NCI-H2227 (cell line): ENCODE data around the gene ABHD16B.

Experiments
- DNase-seq: peaks from one replicate; lab custom pipeline; 2025; ENCODE audit not compliant: unreplicated experiment; lab: John Stamatoyannopoulos, UW

ABHD16B gene

GRCh38 chr20:63861365-63861934 is at the start of gene ABHD16B:
Gene ABHD16B, plus strand, starts transcription at chr20:63861498. Its CDS starts 43 bp downstream, at chr20:63861541.
- DNase-seq = no peak

- no peak for DNase-seq
Measured at GRCh38 chr20:63814891-63815614, 46.2 kb upstream of the ABHD16B start.

GRCh38 chr20:63815615-63816253 is 45.6 kb upstream of the ABHD16B start:
- DNase-seq = no peak

- DNase-seq = no peak
Measured at GRCh38 chr20:63819224-63819921, 41.9 kb upstream of the ABHD16B start.

- no peak for DNase-seq
Measured at GRCh38 chr20:63821811-63822210, 39.5 kb upstream of the ABHD16B start.

GRCh38 chr20:63822276-63822696 is 39.0 kb upstream of the ABHD16B start:
- no peak for DNase-seq

- DNase-seq = no peak
Measured at GRCh38 chr20:63823691-63824311, 37.5 kb upstream of the ABHD16B start.

- no peak for DNase-seq
Measured at GRCh38 chr20:63825331-63826118, 35.8 kb upstream of the ABHD16B start.

- DNase-seq = no peak
Measured at GRCh38 chr20:63826753-63827152, 34.5 kb upstream of the ABHD16B start.

- no peak for DNase-seq
Measured at GRCh38 chr20:63828124-63828523, 33.2 kb upstream of the ABHD16B start.

- no peak for DNase-seq
Measured at GRCh38 chr20:63828545-63828944, 32.8 kb upstream of the ABHD16B start.

- no peak for DNase-seq
Measured at GRCh38 chr20:63828951-63829350, 32.3 kb upstream of the ABHD16B start.

- DNase-seq = no peak
Measured at GRCh38 chr20:63829603-63829944, 31.7 kb upstream of the ABHD16B start.

- peak; percentile 43 for DNase-seq
Measured at GRCh38 chr20:63829945-63830835, 31.1 kb upstream of the ABHD16B start.

GRCh38 chr20:63830841-63831588 is 30.3 kb upstream of the ABHD16B start, which contains the start of gene ZBTB46:
Gene ZBTB46, minus strand, starts transcription at chr20:63831264. Its CDS starts 40,507 bp downstream, at chr20:63790757.
- DNase-seq = peak; percentile 75

GRCh38 chr20:63831646-63831992 is 29.7 kb upstream of the ABHD16B start:
- no peak for DNase-seq

- peak; percentile 27 for DNase-seq
Measured at GRCh38 chr20:63831993-63832686, 29.2 kb upstream of the ABHD16B start.
